Astrocyte (in vitro differentiated cells and primary cell): ENCODE data around the gene XXYLT1. TPM values are rescaled to one million over a fixed set of nuclear protein-coding genes. Genes with fewer than 3 reads are reported as not detected.
A peak's percentile ranks its signal among the peaks of the same experiment; 100 is the strongest.

Source experiments
- DNase-seq: peaks from one replicate; pipeline ENCODE4 v3.0.0-alpha.2; 2010; ENCODE audit warnings: low read depth
- FAIRE-seq: peaks from 2 replicates; lab custom pipeline; 2011; peaks lifted over from hg19 to GRCh38; lab: Jason Lieb, UNC
- H2AFZ ChIP-seq: 2 replicates; pipeline ENCODE4 v1.6.0; 2012; ENCODE audit warnings: low read depth, low read length, inconsistent platforms
- H3K27ac ChIP-seq: 2 replicates; pipeline ENCODE4 v1.5.1; 2011; ENCODE audit warnings: low read depth, low read length, inconsistent platforms
- H3K27me3 ChIP-seq: 2 replicates; pipeline ENCODE4 v1.6.0; 2011; ENCODE audit warnings: low read length, inconsistent platforms; ENCODE audit not compliant: insufficient read depth
- H3K36me3 ChIP-seq: 2 replicates; pipeline ENCODE4 v1.5.1; 2011; ENCODE audit warnings: low read length, inconsistent platforms; ENCODE audit not compliant: insufficient read depth
- H3K4me1 ChIP-seq: 2 replicates; pipeline ENCODE4 v1.5.1; 2011; ENCODE audit warnings: low read length, inconsistent platforms; ENCODE audit not compliant: insufficient read depth
- H3K4me2 ChIP-seq: 2 replicates; pipeline ENCODE4 v1.6.0; 2012; ENCODE audit warnings: low read length, inconsistent platforms
- H3K4me3 ChIP-seq: 2 replicates; pipeline ENCODE4 v1.5.1; 2011; ENCODE audit warnings: low read depth, mild to moderate bottlenecking, low read length, inconsistent platforms; ENCODE audit not compliant: insufficient read depth
- H3K79me2 ChIP-seq: 2 replicates; pipeline ENCODE4 v1.6.0; 2012; ENCODE audit warnings: mild to moderate bottlenecking, low read length, inconsistent platforms; ENCODE audit not compliant: insufficient read depth
- H3K9ac ChIP-seq: 2 replicates; pipeline ENCODE4 v1.6.0; 2012; ENCODE audit warnings: mild to moderate bottlenecking, low read length, inconsistent platforms
- H3K9me3 ChIP-seq: 2 replicates; pipeline ENCODE4 v1.5.1; 2012; ENCODE audit warnings: low read depth, mild to moderate bottlenecking, low read length, inconsistent platforms; ENCODE audit not compliant: insufficient read depth
- H4K20me1 ChIP-seq: 2 replicates; pipeline ENCODE4 v1.6.0; 2012; ENCODE audit warnings: low read length, inconsistent platforms; ENCODE audit not compliant: insufficient read depth
- H3K27ac Mint-ChIP-seq: one replicate; pipeline ENCODE4 v1.8.0; 2021; ENCODE audit warnings: mild to moderate bottlenecking, mixed read lengths; ENCODE audit not compliant: unreplicated experiment
- H3K27me3 Mint-ChIP-seq: one replicate; pipeline ENCODE4 v1.8.0; 2021; ENCODE audit warnings: low read depth, mixed read lengths; ENCODE audit not compliant: unreplicated experiment
- H3K36me3 Mint-ChIP-seq: one replicate; pipeline ENCODE4 v1.8.0; 2021; ENCODE audit warnings: low read depth, mixed read lengths; ENCODE audit not compliant: unreplicated experiment
- H3K4me1 Mint-ChIP-seq: one replicate; pipeline ENCODE4 v1.8.0; 2021; ENCODE audit warnings: low read depth, mixed read lengths; ENCODE audit not compliant: unreplicated experiment
- H3K4me3 Mint-ChIP-seq: one replicate; pipeline ENCODE4 v1.8.0; 2021; ENCODE audit warnings: mild to moderate bottlenecking, moderate library complexity, mixed read lengths; ENCODE audit not compliant: unreplicated experiment
- H3K9me3 Mint-ChIP-seq: one replicate; pipeline ENCODE4 v1.8.0; 2021; ENCODE audit warnings: mild to moderate bottlenecking, mixed read lengths; ENCODE audit not compliant: unreplicated experiment
- CTCF ChIP-seq: IDR thresholded peaks from 2 replicates; pipeline ENCODE4 v1.5.1; 2011; ENCODE audit warnings: low read depth, mild to moderate bottlenecking, inconsistent platforms, low read length, moderate library complexity; ENCODE audit not compliant: insufficient read depth
- EZH2 ChIP-seq: IDR thresholded peaks from 2 replicates; pipeline ENCODE4 v1.6.1; 2012; ENCODE audit warnings: mild to moderate bottlenecking, low read length, inconsistent platforms; ENCODE audit not compliant: insufficient read depth
- total RNA-seq: library from RNA; stranded (reverse); gene quantifications from 2 replicates; pipeline ENCODE4 v1.2.1, GENCODE V29; 2021

The XXYLT1 gene
- total RNA-seq, 1 donor from 2014 or later = 26.2 TPM

GRCh38 chr3:195181741-195182469, 89.1 kb downstream of the XXYLT1 start:
- Mint-ChIP-seq H3K9me3 (no peaks in the 10 kb centered on the region), H3K4me1 (peaks cover 59% of the 10 kb centered on the region), H3K27me3 (no peaks in the 10 kb centered on the region), H3K36me3 (peaks cover 6% of the 10 kb centered on the region), H3K4me3 (peak overlapping the region; percentile 40), H3K27ac (no peak overlapping the region)
- DNase-seq (no peak), FAIRE-seq (no peak)
- no peak overlapping the region for H3K27ac ChIP-seq
- TF ChIP-seq EZH2 = no peak
- TF ChIP-seq CTCF = no peak
- H3K27me3 ChIP-seq = no peaks in the 10 kb centered on the region
- no peaks in the 10 kb centered on the region for H4K20me1 ChIP-seq
- H3K9ac ChIP-seq = peak overlapping the region; percentile 7
- H2AFZ ChIP-seq = no peak overlapping the region
- peak overlapping the region; percentile 61 for H3K4me2 ChIP-seq
- no peak overlapping the region for H3K4me3 ChIP-seq
- no peaks in the 10 kb centered on the region for H3K9me3 ChIP-seq
- peaks cover 18% of the 10 kb centered on the region for H3K79me2 ChIP-seq
- H3K4me1 ChIP-seq = peaks cover 30% of the 10 kb centered on the region
- no peaks in the 10 kb centered on the region for H3K36me3 ChIP-seq

- no peak overlapping the region for H3K27ac ChIP-seq
- H3K27ac Mint-ChIP-seq = no peak overlapping the region
- no peaks in the 10 kb centered on the region for H3K36me3 ChIP-seq
Observed at GRCh38 chr3:195181113-195181498, 89.9 kb downstream of the XXYLT1 start.

More at GRCh38 chr3:195181113-195181498, 89.9 kb downstream of the XXYLT1 start:
- Histone ChIP-seq H3K4me1 (peaks cover 30% of the 10 kb centered on the region), H3K79me2 (peaks cover 12% of the 10 kb centered on the region), H3K9ac (no peak overlapping the region), H3K4me3 (no peak overlapping the region), H3K9me3 (no peaks in the 10 kb centered on the region), H3K27me3 (no peaks in the 10 kb centered on the region), H2AFZ (no peak overlapping the region), H4K20me1 (no peaks in the 10 kb centered on the region), H3K4me2 (no peak overlapping the region)
- Mint-ChIP-seq H3K4me1 (peaks cover 53% of the 10 kb centered on the region), H3K36me3 (peaks cover 6% of the 10 kb centered on the region), H3K9me3 (no peaks in the 10 kb centered on the region), H3K4me3 (no peak overlapping the region), H3K27me3 (no peaks in the 10 kb centered on the region)
- no peak for DNase-seq
- TF ChIP-seq EZH2 (no peak), CTCF (no peak)
- FAIRE-seq = no peak
